ENCODE measurements around the gene PSMF1. TPM values are rescaled to one million over a fixed set of nuclear protein-coding genes. Genes with fewer than 3 reads are reported as not detected.

PSMF1 gene
- total RNA-seq, 1 experiment from 2014 or later, result 90.8 TPM

GRCh38 chr20:1185316-1185741 is 66.9 kb downstream of the PSMF1 start:
- Histone ChIP-seq H3K23ac (ENCODE audit: insufficient read length, low read depth, low read length) (no peak overlapping the region), H3K23me2 (ENCODE audit: insufficient read length, low read depth, low read length, poor library complexity, severe bottlenecking) (peaks cover 4% of the 10 kb centered on the region), H3K14ac (ENCODE audit: insufficient read depth, low read length) (no peak overlapping the region), H3K4me2 (ENCODE audit: insufficient read depth, insufficient read length, low read length) (no peak overlapping the region), H2BK5ac (ENCODE audit: insufficient read length, low read length) (no peak overlapping the region), H3T11ph (ENCODE audit: low read length) (no peak overlapping the region), H3K4ac (ENCODE audit: low read depth, low read length) (no peak overlapping the region), H3K79me2 (ENCODE audit: insufficient read depth, low read length) (no peaks in the 10 kb centered on the region), H3K18ac (ENCODE audit: insufficient read length, low read depth, low read length) (no peak overlapping the region), H2BK20ac (ENCODE audit: low read depth, low read length, poor library complexity, severe bottlenecking) (no peak overlapping the region), H2AFZ (ENCODE audit: low read length) (no peak overlapping the region), H2BK120ac (ENCODE audit: low read depth, low read length, poor library complexity, severe bottlenecking) (no peak overlapping the region), H3K9me3 (ENCODE audit: control insufficient read depth, low read depth, low read length) (no peaks in the 10 kb centered on the region), H4K20me1 (ENCODE audit: control insufficient read depth, insufficient read depth, insufficient read length) (no peaks in the 10 kb centered on the region), H3K27me3 (ENCODE audit: insufficient read depth, low read length) (peaks cover 16% of the 10 kb centered on the region; the same call in 1 of the 2 replicates), H2BK15ac (ENCODE audit: low read depth, low read length) (no peak overlapping the region), H4K8ac (replicated peaks; ENCODE audit: insufficient read length, low read depth, low read length) (no peak overlapping the region), H3K56ac (ENCODE audit: insufficient read length, low read depth, low read length) (no peak overlapping the region), H3K9ac (ENCODE audit: extremely low read depth, insufficient read length, low read length) (no peak overlapping the region), H3K27ac (ENCODE audit: insufficient read length, low read depth, low read length) (no peak overlapping the region), H3K79me1 (ENCODE audit: insufficient read depth, low read depth, low read length, poor library complexity, severe bottlenecking) (no peaks in the 10 kb centered on the region), H2BK12ac (ENCODE audit: insufficient read length, low read depth, low read length) (no peak overlapping the region), H4K5ac (ENCODE audit: insufficient read length, low read depth, low read length) (no peak overlapping the region), H4K91ac (ENCODE audit: insufficient read length, low read depth, low read length) (no peak overlapping the region), H3K4me1 (ENCODE audit: insufficient read depth, low read length) (peaks cover 12% of the 10 kb centered on the region; the same call in 1 of the 2 replicates), H2AK5ac (ENCODE audit: insufficient read length, low read length) (no peak overlapping the region)
- Mint-ChIP-seq H3K4me1 (peaks cover 18 to 30% of the 10 kb centered on the region in 2 experiments), H3K9me3 (no peaks in the 10 kb centered on the region; a peak in 2 of 5 replicates), H3K27me3 (ENCODE audit: low read depth) (peaks cover 51% of the 10 kb centered on the region), H3K4me3 (peak overlapping the region; percentile 69 to 71; a peak in 3 of 5 replicates), H3K36me3 (ENCODE audit: insufficient read depth in 1 of 3, low read depth in 3 of 3) (peaks cover 0 to 5% (median 4%) of the 10 kb centered on the region in 3 experiments; a peak in 2 of 7 replicates), H3K27ac (no peak overlapping the region)
- TF ChIP-seq CTCF (conservative IDR thresholded peaks at IDR 0.05), result no peak
- WGBS (ENCODE audit: extremely low coverage, insufficient read length, low lambda C conversion rate), result no CpG with 5 or more reads among the region's 54 CpGs
- no peak for DNase-seq
